ENCODE results near the gene COL26A1. TPM values are rescaled to one million over a fixed set of nuclear protein-coding genes. Genes with fewer than 3 reads are reported as not detected.

The COL26A1 gene
- total and polyA plus RNA-seq, 2 of the 4 experiments (the other 2 are of a cell fraction) = not detected

DNA sequence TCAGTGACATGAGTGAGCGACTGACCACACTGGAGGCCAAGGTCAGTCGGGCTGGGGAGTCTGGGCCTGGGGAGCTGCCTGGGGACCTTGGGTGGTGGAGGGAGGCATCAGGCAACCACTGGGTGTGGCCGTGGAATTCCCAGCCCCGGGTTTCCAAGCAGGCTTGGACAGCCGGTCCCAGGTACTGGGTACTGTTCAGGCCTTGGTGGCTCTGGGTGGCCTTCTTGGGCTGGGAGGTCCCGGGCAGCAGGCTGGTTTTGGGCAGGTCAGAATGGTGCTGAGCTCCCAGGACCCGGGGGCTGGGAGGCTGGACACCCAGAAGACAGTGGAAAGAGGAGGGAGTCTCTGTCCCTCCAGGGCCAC, 170.4 kb downstream of the COL26A1 start:
- Histone ChIP-seq H3K9ac (ENCODE audit: low read depth, low read length) (no peak overlapping the region), H3K9me3 (ENCODE audit: control insufficient read depth, insufficient read depth, low read length) (peaks cover 5% of the 10 kb centered on the region), H3K27ac (ENCODE audit: insufficient read depth, low read length) (no peak overlapping the region), H4K20me1 (ENCODE audit: insufficient read depth, low read length) (no peaks in the 10 kb centered on the region), H3K23ac (ENCODE audit: low read depth, low read length) (no peak overlapping the region), H3K4me2 (ENCODE audit: low read depth, low read length) (no peak overlapping the region), H3K79me1 (ENCODE audit: low read depth in 1 of 2, low read length in 2 of 2) (0 out of 4 replicates have a peak, but pooled peaks cover 0 to 3% of the 10 kb centered on the region in 2 experiments), H3K36me3 (ENCODE audit: control insufficient read depth, insufficient read depth, low read length) (no peaks in the 10 kb centered on the region), H4K8ac (ENCODE audit: low read depth in 2 of 2, low read length in 2 of 2) (no peak overlapping the region), H2BK20ac (ENCODE audit: low read depth, low read length) (no peak overlapping the region), H2BK5ac (ENCODE audit: low read depth, low read length, poor library complexity, severe bottlenecking) (no peak overlapping the region), H3K18ac (ENCODE audit: low read depth, low read length) (no peak overlapping the region), H2AK5ac (ENCODE audit: low read depth, low read length) (no peak overlapping the region), H2BK15ac (ENCODE audit: low read depth, low read length) (no peak overlapping the region), H3K4ac (ENCODE audit: low read depth, low read length) (no peak overlapping the region), H3K9me1 (ENCODE audit: insufficient read depth, low read length) (peaks cover 6% of the 10 kb centered on the region; the same call in 1 of the 2 replicates), H2AK9ac (replicated peaks; ENCODE audit: low read depth, low read length, poor library complexity) (no peak overlapping the region), H3K4me1 (ENCODE audit: control insufficient read depth, insufficient read depth, low read length) (peaks cover 15% of the 10 kb centered on the region), H4K91ac (ENCODE audit: insufficient read depth, low read depth, low read length) (no peak overlapping the region), H3K27me3 (ENCODE audit: control insufficient read depth, insufficient read depth, low read length) (peaks cover 4% of the 10 kb centered on the region; the same call in 1 of the 2 replicates), H4K5ac (ENCODE audit: low read depth, low read length) (no peak overlapping the region), H2BK120ac (ENCODE audit: low read depth, low read length) (no peak overlapping the region), H3K14ac (replicated peaks; ENCODE audit: low read depth, low read length) (no peak overlapping the region), H3K4me3 (ENCODE audit: insufficient read depth, low read depth, low read length) (no peak overlapping the region), H2AFZ (replicated peaks; ENCODE audit: low read length, poor library complexity) (no peak overlapping the region), H3K56ac (ENCODE audit: extremely low read depth, insufficient read depth, low read length) (no peak overlapping the region)
- intact Hi-C loops (cut with micrococcal nuclease) = no loop called here
- BruUV-seq (replicated peaks) = no TSS peak
- POLR2A ChIA-PET (ENCODE audit: unreplicated experiment) = no interaction called here
- CTCF ChIA-PET = no interaction called here
- TF ChIP-seq NFE2L2 (IDR thresholded peaks at IDR 0.05; ENCODE audit: low read depth, low read length) (no peak), CHD1 (IDR thresholded peaks at IDR 0.05; ENCODE audit: low read depth, low read length) (no peak), SMC3 (IDR thresholded peaks at IDR 0.05; ENCODE audit: low read depth, low read length) (no peak), FOS (IDR thresholded peaks at IDR 0.05; ENCODE audit: low read depth, low read length) (no peak), RFX5 (IDR thresholded peaks at IDR 0.05; ENCODE audit: low read depth, low read length) (no peak), BHLHE40 (IDR thresholded peaks at IDR 0.05; ENCODE audit: low read depth, low read length) (no peak), RAD21 (IDR thresholded peaks at IDR 0.05; ENCODE audit: low read length) (no peak), MAFK (IDR thresholded peaks at IDR 0.05; ENCODE audit: low read depth, low read length) (no peak), CEBPB (IDR thresholded peaks at IDR 0.05; ENCODE audit: low read depth, low read length) (no peak), POLR2A (IDR thresholded peaks at IDR 0.05; ENCODE audit: low read depth, low read length) (no peak), CTCF (conservative IDR thresholded peaks at IDR 0.05; ENCODE audit: low read depth, low read length) (no peak), USF2 (IDR thresholded peaks at IDR 0.05; ENCODE audit: low read depth, low read length) (no peak), RCOR1 (IDR thresholded peaks at IDR 0.05; ENCODE audit: insufficient replicate concordance, low read length) (no peak), MXI1 (IDR thresholded peaks at IDR 0.05; ENCODE audit: borderline replicate concordance, low read depth, low read length) (no peak), MAZ (IDR thresholded peaks at IDR 0.05; ENCODE audit: borderline replicate concordance, low read depth, low read length) (no peak)
- TF ChIP-seq, protein P1, sequence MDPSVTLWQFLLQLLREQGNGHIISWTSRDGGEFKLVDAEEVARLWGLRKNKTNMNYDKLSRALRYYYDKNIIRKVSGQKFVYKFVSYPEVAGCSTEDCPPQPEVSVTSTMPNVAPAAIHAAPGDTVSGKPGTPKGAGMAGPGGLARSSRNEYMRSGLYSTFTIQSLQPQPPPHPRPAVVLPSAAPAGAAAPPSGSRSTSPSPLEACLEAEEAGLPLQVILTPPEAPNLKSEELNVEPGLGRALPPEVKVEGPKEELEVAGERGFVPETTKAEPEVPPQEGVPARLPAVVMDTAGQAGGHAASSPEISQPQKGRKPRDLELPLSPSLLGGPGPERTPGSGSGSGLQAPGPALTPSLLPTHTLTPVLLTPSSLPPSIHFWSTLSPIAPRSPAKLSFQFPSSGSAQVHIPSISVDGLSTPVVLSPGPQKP (IDR thresholded peaks at IDR 0.05; ENCODE audit: borderline replicate concordance, low read depth, low read length) = no peak
- dilution Hi-C loops (cut with HindIII; ENCODE audit: low sequenced_read_pairs, unreplicated experiment) = no loop called here
- DNase-seq (no peak), ATAC-seq (ENCODE audit: low read depth) (no peak)
- in situ Hi-C loops (cut with MboI; ENCODE audit: low sequenced_read_pairs) = no loop called here
- 100% methylated on average over 3 of the region's 7 CpGs; no CpG with 5 or more reads in 1 of the 2 experiments for WGBS, 2 experiments (ENCODE audit: extremely low coverage in 2 of 2, insufficient read length in 1 of 2)
